H1 (cell line): ENCODE measurements around the gene PLPP2. TPM values are rescaled to one million over a fixed set of nuclear protein-coding genes. Genes with fewer than 3 reads are reported as not detected.

Source experiments
- RAD21 ChIP-seq, 2 experiments: IDR thresholded peaks in 1 of 2; conservative IDR thresholded peaks in 1 of 2; 2 replicates each; pipeline ENCODE4 v1.6.1; 2011; ENCODE audit warnings: low read depth in 2 of 2, low read length in 2 of 2, improper control_type of control experiment in 1 of 2, inconsistent platforms in 1 of 2, mild to moderate bottlenecking in 1 of 2, moderate library complexity in 1 of 2
- RFX5 ChIP-seq: IDR thresholded peaks from 2 replicates; pipeline ENCODE4 v1.6.1; 2011; ENCODE audit warnings: low read depth, low read length, improper control_type of control experiment, borderline replicate concordance
- SIN3A ChIP-seq, 2 experiments: IDR thresholded peaks in 1 of 2; conservative IDR thresholded peaks in 1 of 2; 2 replicates each; pipeline ENCODE4 v1.6.1; 2011 to 2012; ENCODE audit warnings: low read length in 2 of 2, improper control_type of control experiment in 1 of 2, low read depth in 1 of 2, mild to moderate bottlenecking in 1 of 2
- polyA plus RNA-seq, 7 experiments: library from polyadenylated mRNA; depleted of rRNA in 3 of 7; stranded (reverse) in 5 of 7; unstranded in 2 of 7; fragments of >200 nt in 5 of 7; fragments of 200-250 nt in 2 of 7; gene quantifications; 1 replicate in 5 of 7; 2 replicates in 1 of 7; 4 replicates in 1 of 7; pipeline versions ENCODE4 v1.2.1 to v1.2.3, GENCODE V29; 2011 to 2013; ENCODE audit warnings: missing spikeins in 2 of 7, mixed read lengths in 2 of 7
- total RNA-seq: library from RNA; stranded (reverse); fragmentation: NEBNext Ultra II Directional; extraction: Animal tissue kit (Norgen Biotek cat#: 25700); gene quantifications from 2 replicates; pipeline ENCODE4 v1.2.1, GENCODE V29; 2021

Gene PLPP2
- total and polyA plus RNA-seq, 2 of the 8 experiments (the other 6 are each of a cell fraction or from before 2014, with no cell fraction given), result 101 to 195 TPM

GRCh38 chr19:277131-277530 lies 14.1 kb downstream of the PLPP2 start (continued):
- TF ChIP-seq RFX5 (no peak), RAD21 (IDR thresholded peaks at IDR 0.05 in 1 of 2, conservative IDR thresholded peaks at IDR 0.05 in 1 of 2; ENCODE audit: low read depth in 2 of 2, low read length in 2 of 2) (no peak), SIN3A (conservative IDR thresholded peaks at IDR 0.05 in 1 of 2, IDR thresholded peaks at IDR 0.05 in 1 of 2; ENCODE audit: low read depth in 1 of 2, low read length in 2 of 2) (no peak)
